ENCODE data around the gene CALCR. TPM values are rescaled to one million over a fixed set of nuclear protein-coding genes. Genes with fewer than 3 reads are reported as not detected.

The CALCR gene
- total and polyA plus RNA-seq, 9 of the 15 experiments (the other 6 are each of a cell fraction or from before 2014, with no cell fraction given), result 0.04 to 0.14 (median 0.09) TPM; not detected in 3

DNA sequence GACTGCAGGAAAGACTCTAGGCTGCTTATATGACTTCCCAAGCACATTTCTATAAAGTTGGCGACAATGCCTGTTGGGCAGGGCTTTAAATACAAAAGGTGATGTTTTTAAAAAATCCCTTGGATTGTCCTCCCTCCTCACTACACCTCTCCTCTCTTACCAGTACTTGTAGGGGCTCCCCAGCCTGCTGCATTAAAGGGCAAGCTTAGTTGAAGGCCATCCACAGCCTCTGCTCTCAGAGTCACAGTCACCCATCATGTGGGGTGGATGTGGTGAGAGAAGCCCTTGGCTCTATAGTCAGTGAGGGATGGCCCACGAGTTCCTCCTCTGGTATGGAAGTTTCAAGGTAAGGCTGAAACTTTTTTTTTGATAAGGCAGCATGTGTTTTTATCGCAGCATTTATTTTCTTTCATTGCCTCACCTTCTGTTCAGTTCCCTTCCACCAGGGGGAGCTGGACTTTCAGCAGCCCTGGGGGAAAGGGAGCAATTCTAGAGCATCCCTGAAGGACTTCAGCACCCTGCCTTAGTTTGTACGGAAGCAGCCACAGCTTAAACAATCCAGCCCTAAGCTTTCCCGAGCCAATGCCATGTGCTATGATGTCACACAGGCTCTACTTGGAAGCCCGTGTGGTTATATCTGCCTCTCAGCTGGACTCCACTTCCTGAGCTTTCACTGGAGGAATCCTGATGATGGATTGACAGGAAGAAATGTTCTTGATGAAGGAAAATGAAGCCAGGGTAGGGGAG lies 131.9 kb downstream of the CALCR start (continued):
- TF ChIP-seq RAD21 (CRISPR knock-in tag; conservative IDR thresholded peaks at IDR 0.05 in 1 of 2, IDR thresholded peaks at IDR 0.05 in 1 of 2) (peak; percentile 60 to 65), ZNF561 (CRISPR knock-in tag; conservative IDR thresholded peaks at IDR 0.05) (no peak), CEBPB (tag; IDR thresholded peaks at IDR 0.05) (0 out of 2 replicates have a peak, but pooled peaks have one; percentile 28), ZNF511 (CRISPR knock-in tag; IDR thresholded peaks at IDR 0.05) (0 out of 2 replicates have a peak, but pooled peaks have one; percentile 18), E2F5 (CRISPR knock-in tag; IDR thresholded peaks at IDR 0.05) (no peak), KLF16 (IDR thresholded peaks at IDR 0.05) (peak; percentile 40; the same call in 1 of the 2 replicates), CTCF (IDR thresholded peaks at IDR 0.05 in 2 of 3, conservative IDR thresholded peaks at IDR 0.05 in 1 of 3; ENCODE audit: insufficient read depth in 2 of 3, low read depth in 1 of 3, low read length in 3 of 3) (peak; percentile 71 to 88 (median 77)), SRSF9 (IDR thresholded peaks at IDR 0.05; ENCODE audit: borderline replicate concordance, low read depth, low read length) (no peak), XRCC4 (IDR thresholded peaks at IDR 0.05; ENCODE audit: extremely low read depth, insufficient read depth, insufficient read length) (no peak), ERF (CRISPR knock-in tag; IDR thresholded peaks at IDR 0.05) (no peak), ELK3 (CRISPR knock-in tag; IDR thresholded peaks at IDR 0.05) (0 out of 2 replicates have a peak, but pooled peaks have one; percentile 41), DEAF1 (CRISPR knock-in tag; IDR thresholded peaks at IDR 0.05) (0 out of 2 replicates have a peak, but pooled peaks have one; percentile 39), RCOR1 (IDR thresholded peaks at IDR 0.05; ENCODE audit: borderline replicate concordance in 1 of 2, low read depth in 2 of 2, low read length in 2 of 2) (0 out of 4 replicates have a peak, but pooled peaks of 1 of the 2 experiments have one; percentile 30), CEBPG (CRISPR knock-in tag; IDR thresholded peaks at IDR 0.05) (no peak), CEBPG (tag; conservative IDR thresholded peaks at IDR 0.05 in 1 of 2, IDR thresholded peaks at IDR 0.05 in 1 of 2) (0 out of 4 replicates have a peak, but pooled peaks of 1 of the 2 experiments have one; percentile 26)

Measured in K562 (cell line).